ENCODE data around the gene TMEM186. TPM values are rescaled to one million over a fixed set of nuclear protein-coding genes. Genes with fewer than 3 reads are reported as not detected.
A peak's percentile ranks its signal among the peaks of the same experiment; 100 is the strongest.

Gene TMEM186
- total and polyA plus RNA-seq, 2 of the 4 experiments (the other 2 are of a cell fraction), result 5.7 to 6.8 TPM

DNA sequence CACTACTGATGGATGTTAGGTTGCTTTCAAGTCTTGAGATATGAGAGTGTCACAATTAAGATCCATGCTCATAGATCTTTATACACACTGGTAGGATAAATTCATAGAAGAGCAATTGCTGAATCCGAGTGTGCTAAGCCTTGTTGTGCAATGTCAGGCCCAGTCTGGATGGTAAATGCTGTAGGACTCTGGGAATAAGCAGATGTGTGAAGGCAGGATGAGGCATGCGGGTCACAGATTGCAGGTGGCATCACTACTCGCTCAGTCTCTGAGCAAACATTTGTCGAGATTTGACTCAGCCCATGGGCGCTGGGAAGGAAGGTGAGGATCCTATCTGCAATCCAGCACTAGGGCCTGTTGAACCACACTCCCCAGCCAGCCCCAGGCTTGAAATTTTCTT, 40.7 kb downstream of the TMEM186 start:
- DNase-seq (no peak), ATAC-seq (ENCODE audit: low read depth) (no peak)
- no peak overlapping the region for H2BK120ac ChIP-seq (ENCODE audit: low read depth, low read length)
- no peak overlapping the region for H3K4me2 ChIP-seq (ENCODE audit: low read depth, low read length)
- H2BK5ac ChIP-seq (ENCODE audit: low read depth, low read length, poor library complexity, severe bottlenecking), result no peak overlapping the region
- H3K4ac ChIP-seq (ENCODE audit: low read depth, low read length), result no peak overlapping the region
- dilution Hi-C loops (cut with HindIII; ENCODE audit: low sequenced_read_pairs, unreplicated experiment) (no loop called here), intact Hi-C loops (cut with micrococcal nuclease) (no loop called here), in situ Hi-C loops (cut with MboI; ENCODE audit: low sequenced_read_pairs) (no loop called here)
- TF ChIP-seq FOS (IDR thresholded peaks at IDR 0.05; ENCODE audit: low read depth, low read length), result no peak
- 0 out of 2 replicates have a peak, but pooled peaks have one; percentile 20 for TF ChIP-seq CEBPB (IDR thresholded peaks at IDR 0.05; ENCODE audit: low read depth, low read length)
- H2AFZ ChIP-seq (replicated peaks; ENCODE audit: low read length, poor library complexity), result no peak overlapping the region
- no peak overlapping the region for H4K5ac ChIP-seq (ENCODE audit: low read depth, low read length)
- BruUV-seq (replicated peaks), result no TSS peak
- WGBS, 2 experiments (ENCODE audit: extremely low coverage in 2 of 2, insufficient read length in 1 of 2), result no CpG with 5 or more reads among the region's 5 CpGs
- H3K4me1 ChIP-seq (ENCODE audit: control insufficient read depth, insufficient read depth, low read length), result peaks cover 5% of the 10 kb centered on the region
- POLR2A ChIA-PET (ENCODE audit: unreplicated experiment), result no interaction called here
- no peaks in the 10 kb centered on the region for H3K27me3 ChIP-seq (ENCODE audit: control insufficient read depth, insufficient read depth, low read length)
- H2BK20ac ChIP-seq (ENCODE audit: low read depth, low read length), result no peak overlapping the region
- no peak overlapping the region for H3K27ac ChIP-seq (ENCODE audit: insufficient read depth, low read length)
- H2BK15ac ChIP-seq (ENCODE audit: low read depth, low read length), result no peak overlapping the region
- H4K20me1 ChIP-seq (ENCODE audit: insufficient read depth, low read length), result no peaks in the 10 kb centered on the region
- H4K91ac ChIP-seq (ENCODE audit: insufficient read depth, low read depth, low read length), result no peak overlapping the region
- H3K9me3 ChIP-seq (ENCODE audit: control insufficient read depth, insufficient read depth, low read length), result no peaks in the 10 kb centered on the region
- no peak overlapping the region for H3K14ac ChIP-seq (replicated peaks; ENCODE audit: low read depth, low read length)
- H3K4me3 ChIP-seq (ENCODE audit: insufficient read depth, low read depth, low read length), result no peak overlapping the region
- H3K18ac ChIP-seq (ENCODE audit: low read depth, low read length), result no peak overlapping the region
- H2AK9ac ChIP-seq (replicated peaks; ENCODE audit: low read depth, low read length, poor library complexity), result no peak overlapping the region
- no peak overlapping the region for H3K23ac ChIP-seq (ENCODE audit: low read depth, low read length)
- no peak overlapping the region for H3K9ac ChIP-seq (ENCODE audit: low read depth, low read length)
- CTCF ChIA-PET, result no interaction called here
- H3K36me3 ChIP-seq (ENCODE audit: control insufficient read depth, insufficient read depth, low read length), result no peaks in the 10 kb centered on the region
- no peaks in the 10 kb centered on the region for H3K79me1 ChIP-seq (ENCODE audit: low read depth in 1 of 2, low read length in 2 of 2)
- H3K9me1 ChIP-seq (ENCODE audit: insufficient read depth, low read length), result peaks cover 6% of the 10 kb centered on the region; the same call in 1 of the 2 replicates
- no peak overlapping the region for H2AK5ac ChIP-seq (ENCODE audit: low read depth, low read length)
- H4K8ac ChIP-seq (ENCODE audit: low read depth in 2 of 2, low read length in 2 of 2), result no peak overlapping the region
- H3K56ac ChIP-seq (ENCODE audit: extremely low read depth, insufficient read depth, low read length), result no peak overlapping the region
